GM23338 (cell line): ENCODE measurements around the gene UNC5B. TPM values are rescaled to one million over a fixed set of nuclear protein-coding genes. Genes with fewer than 3 reads are reported as not detected.

Experiments
- ATAC-seq: fragments of 200-7000 bp; cut with Tn5 transposase; 3 replicates; pipeline ENCODE4 v1.9.1; 2020
- DNase-seq: peaks from one replicate; pipeline ENCODE4 v3.0.0-alpha.2; 2015; ENCODE audit warnings: low spot score
- H2AFZ ChIP-seq: fragments of 200-600 bp; sonication (generic); 2 replicates; pipeline ENCODE4 v1.8.0; 2016; ENCODE audit warnings: antibody characterized with exemption, mild to moderate bottlenecking, moderate library complexity
- H3F3A ChIP-seq: fragments of 200-600 bp; sonication (generic); replicated peaks from 2 replicates; pipeline ENCODE4 v1.8.0; 2017; ENCODE audit warnings: antibody characterized with exemption, mixed run types, low read depth
- H3K27ac ChIP-seq: fragments of 200-600 bp; sonication (generic); 2 replicates; pipeline ENCODE4 v1.6.1; 2016; ENCODE audit warnings: low read depth
- H3K27me3 ChIP-seq: fragments of 200-600 bp; sonication (generic); 2 replicates; pipeline ENCODE4 v1.8.0; 2016; ENCODE audit warnings: mild to moderate bottlenecking, mixed run types, moderate library complexity; ENCODE audit not compliant: insufficient read depth
- H3K36me3 ChIP-seq: fragments of 200-600 bp; sonication (generic); 2 replicates; pipeline ENCODE4 v1.8.0; 2016; ENCODE audit warnings: mild to moderate bottlenecking; ENCODE audit not compliant: insufficient read depth
- H3K4me1 ChIP-seq: fragments of 200-600 bp; sonication (generic); 2 replicates; pipeline ENCODE4 v1.8.0; 2016; ENCODE audit warnings: mild to moderate bottlenecking, moderate library complexity; ENCODE audit not compliant: insufficient read depth
- H3K4me2 ChIP-seq: fragments of 200-600 bp; sonication (generic); 2 replicates; pipeline ENCODE4 v1.7.1; 2017; ENCODE audit warnings: mixed run types
- H3K4me3 ChIP-seq: fragments of 200-600 bp; sonication (generic); 2 replicates; pipeline ENCODE4 v1.6.1; 2016; ENCODE audit warnings: mixed run types
- H3K79me2 ChIP-seq: fragments of 200-600 bp; sonication (generic); replicated peaks from 2 replicates; pipeline ENCODE4 v1.8.0; 2017; ENCODE audit warnings: mild to moderate bottlenecking; ENCODE audit not compliant: insufficient read depth
- H3K9me2 ChIP-seq: fragments of 200-600 bp; sonication (generic); 2 replicates; pipeline ENCODE4 v1.8.0; 2017; ENCODE audit not compliant: insufficient read depth
- H4K20me1 ChIP-seq: fragments of 200-600 bp; sonication (generic); replicated peaks from 2 replicates; pipeline ENCODE4 v1.8.0; 2017; ENCODE audit warnings: mild to moderate bottlenecking; ENCODE audit not compliant: insufficient read depth
- H3K27ac Mint-ChIP-seq: 2 replicates; pipeline ENCODE4 v1.8.0; 2020; ENCODE audit warnings: inconsistent platforms, mild to moderate bottlenecking, moderate library complexity, mixed read lengths
- H3K27me3 Mint-ChIP-seq: 3 replicates; pipeline ENCODE4 v1.8.0; 2022; ENCODE audit warnings: low read depth, mild to moderate bottlenecking, moderate library complexity, mixed read lengths, inconsistent platforms; ENCODE audit not compliant: insufficient read depth, poor library complexity
- H3K36me3 Mint-ChIP-seq: 3 replicates; pipeline ENCODE4 v1.8.0; 2021; ENCODE audit warnings: low read depth, mild to moderate bottlenecking, inconsistent platforms, moderate library complexity, mixed read lengths
- H3K4me1 Mint-ChIP-seq: 3 replicates; pipeline ENCODE4 v1.8.0; 2020; ENCODE audit warnings: mild to moderate bottlenecking, inconsistent platforms, mixed read lengths
- H3K4me3 Mint-ChIP-seq: 3 replicates; pipeline ENCODE4 v1.8.0; 2021; ENCODE audit warnings: moderate library complexity, mild to moderate bottlenecking, inconsistent platforms, mixed read lengths
- H3K9me3 Mint-ChIP-seq: 3 replicates; pipeline ENCODE4 v1.8.0; 2020; ENCODE audit warnings: moderate library complexity, mild to moderate bottlenecking, inconsistent platforms, mixed read lengths
- EZH2 ChIP-seq: fragments of 200-600 bp; sonication (generic); IDR thresholded peaks from one replicate; pipeline ENCODE4 v1.8.0; 2017; ENCODE audit warnings: antibody characterized with exemption, mild to moderate bottlenecking, low read depth; ENCODE audit not compliant: unreplicated experiment
- EZH2phosphoT487 ChIP-seq: fragments of 200-600 bp; sonication (generic); IDR thresholded peaks from one replicate; pipeline ENCODE4 v1.8.1; 2018; ENCODE audit warnings: antibody characterized with exemption; ENCODE audit not compliant: unreplicated experiment
- NANOG ChIP-seq: IDR thresholded peaks from 2 replicates; pipeline ENCODE4 v1.6.1; 2016; ENCODE audit warnings: antibody characterized with exemption, borderline replicate concordance
- POLR2AphosphoS5 ChIP-seq: IDR thresholded peaks from 2 replicates; pipeline ENCODE4 v1.6.1; 2016; ENCODE audit warnings: antibody characterized with exemption, low read depth
- STAT1 ChIP-seq: IDR thresholded peaks from one replicate; pipeline ENCODE4 v1.6.1; 2016; ENCODE audit warnings: antibody characterized with exemption; ENCODE audit not compliant: unreplicated experiment
- polyA plus RNA-seq: library from polyadenylated mRNA; unstranded; fragments of >200 nt; fragmentation: Nextera tagmentation; extraction: Ambion mirVana; gene quantifications from 2 replicates; pipeline ENCODE4 v1.2.1, GENCODE V29; 2016
- total RNA-seq: library from RNA; depleted of rRNA; stranded (reverse); fragments of >200 nt; shearing (Covaris generic); gene quantifications from 2 replicates; pipeline ENCODE4 v1.2.3, GENCODE V29; 2014
- TF ChIP-seq, protein P1 (sequence below), 2 experiments: fragments of 200-600 bp in 1 of 2; sonication (generic) in 1 of 2; conservative IDR thresholded peaks; 2 replicates each; pipeline versions ENCODE4 v1.5.1 to v1.6.1; 2016 to 2017; ENCODE audit warnings: antibody characterized with exemption in 2 of 2, low read depth in 2 of 2, mild to moderate bottlenecking in 2 of 2, moderate library complexity in 1 of 2
- TF ChIP-seq, protein P2 (sequence below): IDR thresholded peaks from 2 replicates; pipeline ENCODE4 v1.6.1; 2016; ENCODE audit warnings: antibody characterized with exemption
- TF ChIP-seq, protein P3 (sequence below): IDR thresholded peaks from one replicate; pipeline ENCODE4 v1.6.1; 2018; ENCODE audit warnings: antibody characterized with exemption; ENCODE audit not compliant: unreplicated experiment

UNC5B gene
- total and polyA plus RNA-seq, 2 experiments from 2014 or later = 8.0 to 31.2 TPM

DNA sequence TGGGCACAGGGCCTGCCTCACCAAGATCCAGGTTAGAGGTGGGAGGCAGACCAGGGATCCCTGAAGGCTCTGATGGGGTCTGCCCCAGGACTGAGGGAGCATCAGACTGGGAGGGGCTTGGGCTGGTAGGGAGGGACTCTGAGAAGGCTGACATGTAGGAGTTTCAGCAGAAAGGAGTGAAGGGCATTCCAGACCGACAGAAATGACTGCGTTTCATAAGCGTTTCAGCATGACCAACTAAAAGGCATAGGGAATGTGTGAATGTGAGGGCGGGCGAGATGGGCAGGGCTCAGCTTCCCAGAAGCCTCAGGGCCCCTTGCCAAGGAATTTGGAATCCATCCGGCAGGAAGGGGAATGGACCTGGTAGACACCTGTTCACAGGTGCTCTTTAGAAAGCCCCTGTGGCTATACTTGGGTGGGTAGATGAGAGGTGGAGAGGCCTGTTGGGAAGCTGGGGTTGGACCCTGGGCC lies 81.8 kb downstream of the UNC5B start:
- H3K4me1 Mint-ChIP-seq = no peaks in the 10 kb centered on the region
- no peak for DNase-seq
- H3K27ac ChIP-seq = no peak overlapping the region
- H3K27me3 Mint-ChIP-seq = no peaks in the 10 kb centered on the region
- no peaks in the 10 kb centered on the region for H3K27me3 ChIP-seq
- H3K27ac Mint-ChIP-seq = no peak overlapping the region
- no peaks in the 10 kb centered on the region; the same call in 1 of the 2 replicates for H3K36me3 ChIP-seq
- no peak overlapping the region for H3K4me2 ChIP-seq
- no peaks in the 10 kb centered on the region for H3K9me3 Mint-ChIP-seq
- no peaks in the 10 kb centered on the region for H3K9me2 ChIP-seq
- H3K79me2 ChIP-seq = no peaks in the 10 kb centered on the region
- no peak overlapping the region for H3K4me3 Mint-ChIP-seq
- peaks cover 4% of the 10 kb centered on the region; the same call in 1 of the 2 replicates for H4K20me1 ChIP-seq
- ATAC-seq = no peak
- no peak overlapping the region for H3K4me3 ChIP-seq
- peaks cover 48% of the 10 kb centered on the region for H3K36me3 Mint-ChIP-seq
- no peaks in the 10 kb centered on the region for H3F3A ChIP-seq
- H3K4me1 ChIP-seq = no peaks in the 10 kb centered on the region
- no peak overlapping the region for H2AFZ ChIP-seq
- TF ChIP-seq NANOG (no peak), EZH2 (no peak), EZH2phosphoT487 (no peak), STAT1 (no peak)
- TF ChIP-seq, protein P1, sequence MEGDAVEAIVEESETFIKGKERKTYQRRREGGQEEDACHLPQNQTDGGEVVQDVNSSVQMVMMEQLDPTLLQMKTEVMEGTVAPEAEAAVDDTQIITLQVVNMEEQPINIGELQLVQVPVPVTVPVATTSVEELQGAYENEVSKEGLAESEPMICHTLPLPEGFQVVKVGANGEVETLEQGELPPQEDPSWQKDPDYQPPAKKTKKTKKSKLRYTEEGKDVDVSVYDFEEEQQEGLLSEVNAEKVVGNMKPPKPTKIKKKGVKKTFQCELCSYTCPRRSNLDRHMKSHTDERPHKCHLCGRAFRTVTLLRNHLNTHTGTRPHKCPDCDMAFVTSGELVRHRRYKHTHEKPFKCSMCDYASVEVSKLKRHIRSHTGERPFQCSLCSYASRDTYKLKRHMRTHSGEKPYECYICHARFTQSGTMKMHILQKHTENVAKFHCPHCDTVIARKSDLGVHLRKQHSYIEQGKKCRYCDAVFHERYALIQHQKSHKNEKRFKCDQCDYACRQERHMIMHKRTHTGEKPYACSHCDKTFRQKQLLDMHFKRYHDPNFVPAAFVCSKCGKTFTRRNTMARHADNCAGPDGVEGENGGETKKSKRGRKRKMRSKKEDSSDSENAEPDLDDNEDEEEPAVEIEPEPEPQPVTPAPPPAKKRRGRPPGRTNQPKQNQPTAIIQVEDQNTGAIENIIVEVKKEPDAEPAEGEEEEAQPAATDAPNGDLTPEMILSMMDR (conservative IDR thresholded peaks at IDR 0.05; ENCODE audit: low read depth in 2 of 2) = no peak
- TF ChIP-seq, protein P2, sequence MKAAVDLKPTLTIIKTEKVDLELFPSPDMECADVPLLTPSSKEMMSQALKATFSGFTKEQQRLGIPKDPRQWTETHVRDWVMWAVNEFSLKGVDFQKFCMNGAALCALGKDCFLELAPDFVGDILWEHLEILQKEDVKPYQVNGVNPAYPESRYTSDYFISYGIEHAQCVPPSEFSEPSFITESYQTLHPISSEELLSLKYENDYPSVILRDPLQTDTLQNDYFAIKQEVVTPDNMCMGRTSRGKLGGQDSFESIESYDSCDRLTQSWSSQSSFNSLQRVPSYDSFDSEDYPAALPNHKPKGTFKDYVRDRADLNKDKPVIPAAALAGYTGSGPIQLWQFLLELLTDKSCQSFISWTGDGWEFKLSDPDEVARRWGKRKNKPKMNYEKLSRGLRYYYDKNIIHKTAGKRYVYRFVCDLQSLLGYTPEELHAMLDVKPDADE = no peak

DNA sequence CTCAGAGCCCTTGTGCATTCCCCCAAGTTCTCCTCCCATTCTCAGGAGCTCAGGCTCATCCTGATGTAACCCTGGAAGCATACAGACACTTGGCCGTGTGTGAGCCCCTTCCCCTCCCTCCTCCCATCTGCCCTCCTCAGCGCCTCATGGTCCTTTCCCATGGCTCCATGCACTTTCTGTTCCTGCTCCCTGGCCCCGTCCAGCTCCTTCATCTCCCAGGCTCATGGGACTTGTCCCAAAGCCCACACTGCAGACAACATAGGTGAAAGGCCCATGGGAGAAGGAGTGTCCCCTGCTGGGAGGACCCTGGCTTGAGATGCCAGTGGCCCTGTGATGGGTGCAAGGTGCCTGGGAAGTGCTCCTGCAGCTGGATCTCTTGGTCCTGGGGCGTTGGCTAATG lies 82.5 kb downstream of the UNC5B start:
- Histone ChIP-seq H4K20me1 (peaks cover 4% of the 10 kb centered on the region; the same call in 1 of the 2 replicates), H3K79me2 (no peaks in the 10 kb centered on the region), H3K4me3 (no peak overlapping the region), H3K9me2 (no peaks in the 10 kb centered on the region), H3K27ac (no peak overlapping the region), H3F3A (no peaks in the 10 kb centered on the region), H3K36me3 (no peaks in the 10 kb centered on the region; the same call in 1 of the 2 replicates), H3K4me2 (no peak overlapping the region), H3K4me1 (no peaks in the 10 kb centered on the region), H2AFZ (no peak overlapping the region), H3K27me3 (no peaks in the 10 kb centered on the region)
- Mint-ChIP-seq H3K4me1 (no peaks in the 10 kb centered on the region), H3K36me3 (peaks cover 49% of the 10 kb centered on the region), H3K9me3 (no peaks in the 10 kb centered on the region), H3K27ac (no peak overlapping the region), H3K4me3 (no peak overlapping the region), H3K27me3 (no peaks in the 10 kb centered on the region)
- DNase-seq (no peak), ATAC-seq (no peak)
- TF ChIP-seq, protein P1 (conservative IDR thresholded peaks at IDR 0.05; ENCODE audit: low read depth in 2 of 2) = no peak
- TF ChIP-seq STAT1 (no peak), POLR2AphosphoS5 (no peak), EZH2 (no peak)
- TF ChIP-seq, protein P3, sequence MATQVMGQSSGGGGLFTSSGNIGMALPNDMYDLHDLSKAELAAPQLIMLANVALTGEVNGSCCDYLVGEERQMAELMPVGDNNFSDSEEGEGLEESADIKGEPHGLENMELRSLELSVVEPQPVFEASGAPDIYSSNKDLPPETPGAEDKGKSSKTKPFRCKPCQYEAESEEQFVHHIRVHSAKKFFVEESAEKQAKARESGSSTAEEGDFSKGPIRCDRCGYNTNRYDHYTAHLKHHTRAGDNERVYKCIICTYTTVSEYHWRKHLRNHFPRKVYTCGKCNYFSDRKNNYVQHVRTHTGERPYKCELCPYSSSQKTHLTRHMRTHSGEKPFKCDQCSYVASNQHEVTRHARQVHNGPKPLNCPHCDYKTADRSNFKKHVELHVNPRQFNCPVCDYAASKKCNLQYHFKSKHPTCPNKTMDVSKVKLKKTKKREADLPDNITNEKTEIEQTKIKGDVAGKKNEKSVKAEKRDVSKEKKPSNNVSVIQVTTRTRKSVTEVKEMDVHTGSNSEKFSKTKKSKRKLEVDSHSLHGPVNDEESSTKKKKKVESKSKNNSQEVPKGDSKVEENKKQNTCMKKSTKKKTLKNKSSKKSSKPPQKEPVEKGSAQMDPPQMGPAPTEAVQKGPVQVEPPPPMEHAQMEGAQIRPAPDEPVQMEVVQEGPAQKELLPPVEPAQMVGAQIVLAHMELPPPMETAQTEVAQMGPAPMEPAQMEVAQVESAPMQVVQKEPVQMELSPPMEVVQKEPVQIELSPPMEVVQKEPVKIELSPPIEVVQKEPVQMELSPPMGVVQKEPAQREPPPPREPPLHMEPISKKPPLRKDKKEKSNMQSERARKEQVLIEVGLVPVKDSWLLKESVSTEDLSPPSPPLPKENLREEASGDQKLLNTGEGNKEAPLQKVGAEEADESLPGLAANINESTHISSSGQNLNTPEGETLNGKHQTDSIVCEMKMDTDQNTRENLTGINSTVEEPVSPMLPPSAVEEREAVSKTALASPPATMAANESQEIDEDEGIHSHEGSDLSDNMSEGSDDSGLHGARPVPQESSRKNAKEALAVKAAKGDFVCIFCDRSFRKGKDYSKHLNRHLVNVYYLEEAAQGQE = no peak
